ENCODE measurements around the gene CPNE5.

The CPNE5 gene

GRCh38 chr6:36765594-36766398 is 73.4 kb downstream of the CPNE5 start:
- peak; percentile 69 for DNase-seq (ENCODE audit: low read depth)

- no peak for DNase-seq (ENCODE audit: low read depth)
Measured at GRCh38 chr6:36765190-36765589, 74.1 kb downstream of the CPNE5 start.

- no peak for DNase-seq (ENCODE audit: low read depth)
Measured at GRCh38 chr6:36762123-36762522, 77.1 kb downstream of the CPNE5 start.

GRCh38 chr6:36760685-36761435 is 78.4 kb downstream of the CPNE5 start:
- no peak for DNase-seq (ENCODE audit: low read depth)

- DNase-seq (ENCODE audit: low read depth): peak; percentile 60
Measured at GRCh38 chr6:36759148-36759759, 80.0 kb downstream of the CPNE5 start.

GRCh38 chr6:36758516-36759147 is 80.6 kb downstream of the CPNE5 start:
- DNase-seq (ENCODE audit: low read depth): no peak

GRCh38 chr6:36757943-36758508 is 81.2 kb downstream of the CPNE5 start:
- no peak for DNase-seq (ENCODE audit: low read depth)

- no peak for DNase-seq (ENCODE audit: low read depth)
Measured at GRCh38 chr6:36757206-36757605, 82.0 kb downstream of the CPNE5 start.

- DNase-seq (ENCODE audit: low read depth): no peak
Measured at GRCh38 chr6:36756786-36757185, 82.5 kb downstream of the CPNE5 start.

- peak; percentile 30 for DNase-seq (ENCODE audit: low read depth)
Measured at GRCh38 chr6:36755435-36756348, 83.6 kb downstream of the CPNE5 start.

GRCh38 chr6:36754582-36755434 is 84.4 kb downstream of the CPNE5 start:
- no peak for DNase-seq (ENCODE audit: low read depth)

- no peak for DNase-seq (ENCODE audit: low read depth)
Measured at GRCh38 chr6:36753671-36754405, 85.4 kb downstream of the CPNE5 start.

- no peak for DNase-seq (ENCODE audit: low read depth)
Measured at GRCh38 chr6:36752886-36753506, 86.2 kb downstream of the CPNE5 start.

GRCh38 chr6:36752187-36752885 is 86.9 kb downstream of the CPNE5 start:
- DNase-seq (ENCODE audit: low read depth): no peak

- no peak for DNase-seq (ENCODE audit: low read depth)
Measured at GRCh38 chr6:36751833-36752186, 87.4 kb downstream of the CPNE5 start.

- DNase-seq (ENCODE audit: low read depth): no peak
Measured at GRCh38 chr6:36751091-36751490, 88.2 kb downstream of the CPNE5 start.

- no peak for DNase-seq (ENCODE audit: low read depth)
Measured at GRCh38 chr6:36749829-36750489, 89.3 kb downstream of the CPNE5 start.

- no peak for DNase-seq (ENCODE audit: low read depth)
Measured at GRCh38 chr6:36746251-36746650, 93.0 kb downstream of the CPNE5 start.

All from stimulated activated CD8-positive, alpha-beta memory T cell treated with anti-CD3 and anti-CD28 coated beads, Interleukin-15, amount 100 ng/mL, for 1 hour (primary cell).